K562 (cell line): Measurements from ENCODE around the gene FCAMR. TPM values are rescaled to one million over a fixed set of nuclear protein-coding genes. Genes with fewer than 3 reads are reported as not detected.

Source experiments
- BCLAF1 ChIP-seq, 2 experiments: fragments of 450-650 bp in 1 of 2; IDR thresholded peaks; 2 replicates each; pipeline ENCODE4 v1.6.1; 2011 to 2017; ENCODE audit warnings: low read depth in 2 of 2, antibody characterized with exemption in 1 of 2, borderline replicate concordance in 1 of 2, low read length in 1 of 2, mild to moderate bottlenecking in 1 of 2, mixed read lengths in 1 of 2; ENCODE audit not compliant: control insufficient read depth in 1 of 2
- DPF2 ChIP-seq: fragments of 450-650 bp; IDR thresholded peaks from 2 replicates; pipeline ENCODE4 v1.6.1; 2016
- FOSL1 ChIP-seq: fragments of 200-800 bp; sonication (Bioruptor generic); conservative IDR thresholded peaks from 2 replicates; pipeline ENCODE4 v1.6.1; 2016; ENCODE audit warnings: missing genetic modification characterization, missing compliant biosample characterization
- GATA2 ChIP-seq: sonication (generic); formaldehyde crosslinking; IDR thresholded peaks from 2 replicates; pipeline ENCODE4 v1.4.0; 2020; ENCODE audit warnings: mild to moderate bottlenecking, missing genetic modification reagents
- HES1 ChIP-seq: fragments of 450-650 bp; IDR thresholded peaks from 2 replicates; pipeline ENCODE4 v1.6.1; 2016; ENCODE audit warnings: low read depth, mild to moderate bottlenecking, moderate library complexity
- KLF10 ChIP-seq: fragments of 250-450 bp; sonication (Bioruptor Pico); IDR thresholded peaks from 2 replicates; pipeline ENCODE4 v1.6.1; 2021; ENCODE audit warnings: matching md5 sums
- MAZ ChIP-seq, 2 experiments: fragments of 450-650 bp in 1 of 2; sonication (generic) in 1 of 2; formaldehyde crosslinking; IDR thresholded peaks in 1 of 2; conservative IDR thresholded peaks in 1 of 2; 2 replicates each; pipeline versions ENCODE4 v1.4.0 to v1.5.0; 2020; ENCODE audit warnings: mild to moderate bottlenecking in 1 of 2, missing genetic modification reagents in 1 of 2
- MBD2 ChIP-seq: sonication (generic); IDR thresholded peaks from 2 replicates; pipeline ENCODE4 v1.6.1; 2016; ENCODE audit warnings: low read depth, borderline replicate concordance
- MTA1 ChIP-seq: fragments of 450-650 bp; IDR thresholded peaks from 2 replicates; pipeline ENCODE4 v1.6.1; 2017; ENCODE audit warnings: borderline replicate concordance
- MTA2 ChIP-seq: fragments of 450-650 bp; IDR thresholded peaks from 2 replicates; pipeline ENCODE4 v1.6.1; 2016; ENCODE audit warnings: low read depth
- NFATC3 ChIP-seq: fragments of 450-650 bp; IDR thresholded peaks from 2 replicates; pipeline ENCODE4 v1.6.1; 2017; ENCODE audit warnings: mild to moderate bottlenecking
- NFXL1 ChIP-seq: fragments of 450-650 bp; formaldehyde crosslinking; IDR thresholded peaks from 2 replicates; pipeline ENCODE4 v1.4.0; 2021; ENCODE audit warnings: mild to moderate bottlenecking
- NR2C1 ChIP-seq, 2 experiments: fragments of 450-650 bp; IDR thresholded peaks; 2 replicates each; pipeline ENCODE4 v1.6.1; 2017; ENCODE audit warnings: mild to moderate bottlenecking in 2 of 2, antibody characterized with exemption in 1 of 2, inconsistent platforms in 1 of 2, missing compliant biosample characterization in 1 of 2, missing genetic modification characterization in 1 of 2
- NRF1 ChIP-seq, 2 experiments: fragments of 450-650 bp; IDR thresholded peaks in 1 of 2; conservative IDR thresholded peaks in 1 of 2; 2 replicates each; pipeline ENCODE4 v1.6.1; 2014; ENCODE audit warnings: mild to moderate bottlenecking in 2 of 2
- RBFOX2 ChIP-seq: fragments of 200-400 bp; formaldehyde crosslinking; IDR thresholded peaks from 2 replicates; pipeline ENCODE4 v1.6.1; 2017; ENCODE audit warnings: low read depth, mild to moderate bottlenecking, low read length, moderate library complexity
- SMARCA4 ChIP-seq: fragments of 450-650 bp; IDR thresholded peaks from 2 replicates; pipeline ENCODE4 v1.6.1; 2016
- SMARCC2 ChIP-seq: fragments of 450-650 bp; IDR thresholded peaks from 2 replicates; pipeline ENCODE4 v1.6.1; 2017; ENCODE audit warnings: antibody characterized with exemption, moderate library complexity, mild to moderate bottlenecking, low read depth
- TAF9B ChIP-seq: fragments of 450-650 bp; IDR thresholded peaks from 2 replicates; pipeline ENCODE4 v1.6.1; 2018; ENCODE audit warnings: mild to moderate bottlenecking; ENCODE audit not compliant: partially characterized antibody
- TBP ChIP-seq: optimal IDR thresholded peaks from 2 replicates; pipeline ENCODE3; 2011; ENCODE audit warnings: low read depth, low read length, improper control_type of control experiment
- ZNF586 ChIP-seq: fragments of 450-650 bp; formaldehyde crosslinking; conservative IDR thresholded peaks from 2 replicates; pipeline ENCODE4 v1.4.0; 2020; ENCODE audit warnings: mild to moderate bottlenecking, moderate library complexity
- ZNF740 ChIP-seq, 3 experiments: fragments of 200-800 bp in 1 of 3; sonication (Bioruptor generic) in 1 of 3; sonication (generic) in 1 of 3; formaldehyde crosslinking in 1 of 3; IDR thresholded peaks; 2 replicates each; pipeline versions ENCODE4 v1.6.1 to v1.8.0; 2016 to 2022; ENCODE audit warnings: mild to moderate bottlenecking in 2 of 3, missing compliant biosample characterization in 2 of 3, missing genetic modification characterization in 2 of 3, missing genetic modification reagents in 1 of 3
- polyA plus RNA-seq, 8 experiments: library from polyadenylated mRNA; depleted of rRNA in 4 of 8; stranded (reverse) in 5 of 8; unstranded in 3 of 8; fragments of >200 nt; fragmentation: Nextera tagmentation in 2 of 8; fragmentation: Illumina TruSeq in 1 of 8; extraction: Ambion mirVana in 2 of 8; extraction: Trizol in 1 of 8; gene quantifications; 2 replicates each; pipeline versions ENCODE4 v1.2.1 to v1.2.3, GENCODE V29; 2011 to 2014; ENCODE audit warnings: inconsistent platforms in 1 of 8, missing spikeins in 1 of 8
- total RNA-seq, 7 experiments: library from RNA; depleted of rRNA in 6 of 7; stranded (reverse); fragments of >200 nt in 6 of 7; fragmentation: Illumina TruSeq in 2 of 7; extraction: Trizol in 2 of 7; gene quantifications; 2 replicates each; pipeline versions ENCODE4 v1.2.1 to v1.2.3, GENCODE V29; 2011 to 2021; ENCODE audit warnings: low replicate concordance in 1 of 7

The FCAMR gene
- total and polyA plus RNA-seq, 9 of the 15 experiments (the other 6 are each of a cell fraction or from before 2014, with no cell fraction given): not detected

GRCh38 chr1:207017615-207018559 lies 47.6 kb upstream of the FCAMR start (continued):
- TF ChIP-seq NFATC3 (0 out of 2 replicates have a peak, but pooled peaks have one; percentile 35), HES1 (peak; percentile 50; the same call in 1 of the 2 replicates), SMARCA4 (peak; percentile 98), ZNF586 (CRISPR knock-in tag) (no peak), DPF2 (peak; percentile 98), BCLAF1 (IDR thresholded peaks at IDR 0.05; ENCODE audit: borderline replicate concordance in 1 of 2, control insufficient read depth in 1 of 2, low read depth in 2 of 2, low read length in 1 of 2) (0 out of 4 replicates have a peak, but pooled peaks of 1 of the 2 experiments have one; percentile 41), TAF9B (peak; percentile 39), SMARCC2 (peak; percentile 90), GATA2 (CRISPR knock-in tag) (peak; percentile 88), NRF1 (conservative IDR thresholded peaks at IDR 0.05 in 1 of 2, IDR thresholded peaks at IDR 0.05 in 1 of 2) (no peak), ZNF740 (CRISPR knock-in tag; IDR thresholded peaks at IDR 0.05) (no peak), ZNF740 (tag; IDR thresholded peaks at IDR 0.05) (no peak), NFXL1 (CRISPR knock-in tag) (no peak), MBD2 (peak; percentile 60; the same call in 1 of the 2 replicates), MTA1 (peak; percentile 66; the same call in 1 of the 2 replicates), FOSL1 (tag) (peak; percentile 91), RBFOX2 (no peak), MAZ (CRISPR knock-in tag; conservative IDR thresholded peaks at IDR 0.05 in 1 of 2, IDR thresholded peaks at IDR 0.05 in 1 of 2) (0 out of 4 replicates have a peak, but pooled peaks of 1 of the 2 experiments have one; percentile 28), TBP (peak; percentile 12), NR2C1 (IDR thresholded peaks at IDR 0.05) (0 out of 2 replicates have a peak, but pooled peaks have one; percentile 27), NR2C1 (tag; IDR thresholded peaks at IDR 0.05) (no peak), KLF10 (CRISPR knock-in tag) (no peak), MTA2 (peak; percentile 95)
